Esophagus muscularis mucosa (tissue), 4 donors: ENCODE data around the gene CLCNKB. TPM values are rescaled to one million over a fixed set of nuclear protein-coding genes. Genes with fewer than 3 reads are reported as not detected.

Experiments
- DNase-seq: peaks from one replicate; pipeline ENCODE4 v3.0.0-alpha.2; 2017; ENCODE audit errors: extremely low spot score
- H3K27ac ChIP-seq, 4 donors: fragments of 200-600 bp; sonication (generic); replicated peaks in 1 of 4; 1 replicate in 3 of 4; 2 replicates in 1 of 4; pipeline ENCODE4 v1.5.1; 2016 to 2019; ENCODE audit warnings: mild to moderate bottlenecking in 1 of 4
- H3K27me3 ChIP-seq, 4 donors: fragments of 200-600 bp; sonication (generic); one replicate each; pipeline versions ENCODE4 v1.5.1 to v1.6.0; 2016 to 2019
- H3K36me3 ChIP-seq, 4 donors: fragments of 200-600 bp; sonication (generic); one replicate each; pipeline ENCODE4 v1.5.1; 2016 to 2019
- H3K4me1 ChIP-seq, 4 donors: fragments of 200-600 bp; sonication (generic); one replicate each; pipeline ENCODE4 v1.5.1; 2016 to 2019
- H3K4me3 ChIP-seq, 4 donors: fragments of 200-600 bp; sonication (generic); 1 replicate in 2 of 4; 2 replicates in 2 of 4; pipeline ENCODE4 v1.5.1; 2016 to 2019; ENCODE audit warnings: mild to moderate bottlenecking in 4 of 4, moderate library complexity in 1 of 4
- H3K9me3 ChIP-seq, 4 donors: fragments of 200-600 bp; sonication (generic); 1 replicate in 3 of 4; 2 replicates in 1 of 4; pipeline ENCODE4 v1.5.1; 2016 to 2019
- CTCF ChIP-seq, 3 experiments: fragments of 200-600 bp in 2 of 3; fragments of 450-650 bp in 1 of 3; sonication (generic) in 2 of 3; IDR thresholded peaks; one replicate each; pipeline ENCODE4 v1.5.1; 2017 to 2019; ENCODE audit warnings: antibody characterized with exemption in 3 of 3, mild to moderate bottlenecking in 2 of 3, moderate library complexity in 1 of 3
- EP300 ChIP-seq: sonication (generic); formaldehyde crosslinking; IDR thresholded peaks from one replicate; pipeline ENCODE4 v1.6.1; 2017; ENCODE audit warnings: antibody characterized with exemption
- POLR2A ChIP-seq: fragments of 450-650 bp; IDR thresholded peaks from one replicate; pipeline ENCODE4 v1.6.1; 2017; ENCODE audit warnings: antibody characterized with exemption, moderate library complexity, mild to moderate bottlenecking, low read depth
- POLR2AphosphoS5 ChIP-seq, 2 donors: sonication (generic); formaldehyde crosslinking; IDR thresholded peaks; one replicate each; pipeline ENCODE4 v1.6.1; 2017; ENCODE audit warnings: antibody characterized with exemption in 2 of 2
- WGBS: methylation state at CpG from one replicate; pipeline ENCODE4 v1.1.5; 2018; 5-methylcytosine and 5-hydroxymethylcytosine counted together
- intact Hi-C: fragments of 100-400 bp; cut with DNase I; formaldehyde crosslinking; loops from one replicate; pipeline ENCODE4 v1.15.1; 2023
- total RNA-seq, 4 donors: library from RNA; depleted of rRNA; stranded (reverse); fragments of >200 nt; gene quantifications; one replicate each; pipeline versions ENCODE4 v1.1.0 to v1.2.1, GENCODE V29; 2016

CLCNKB gene
- total RNA-seq, 4 donors from 2014 or later = 0.34 TPM; not detected in 3

- H3K36me3 ChIP-seq = no peaks in the 10 kb centered on the region
- peaks cover 9 to 20% (median 17%) of the 10 kb centered on the region in 4 donors for H3K4me1 ChIP-seq
- DNase-seq = no peak
- intact Hi-C loops = no loop called here
- WGBS = 61% methylated on average over 13 of the region's 13 CpGs
- no peaks in the 10 kb centered on the region for H3K9me3 ChIP-seq
- H3K27me3 ChIP-seq = no peaks in the 10 kb centered on the region
- TF ChIP-seq POLR2AphosphoS5 (IDR thresholded peaks at IDR 0.05) = no peak
- no peak for TF ChIP-seq POLR2A
- TF ChIP-seq CTCF (IDR thresholded peaks at IDR 0.05) = no peak
- TF ChIP-seq EP300 = no peak
- no peak overlapping the region for H3K4me3 ChIP-seq
- no peak overlapping the region for H3K27ac ChIP-seq
Observed at GRCh38 chr1:16064536-16065268, 21.1 kb downstream of the CLCNKB start.

- intact Hi-C loops = no loop called here
- H3K4me1 ChIP-seq = peaks cover 9 to 20% (median 17%) of the 10 kb centered on the region in 4 donors
- H3K27me3 ChIP-seq = no peaks in the 10 kb centered on the region
- no peak for DNase-seq
- no peak overlapping the region for H3K4me3 ChIP-seq
- WGBS = 86% methylated on average over 8 of the region's 8 CpGs
- no peaks in the 10 kb centered on the region for H3K9me3 ChIP-seq
- TF ChIP-seq CTCF (IDR thresholded peaks at IDR 0.05) = no peak
- no peak for TF ChIP-seq POLR2A
- no peak for TF ChIP-seq EP300
- TF ChIP-seq POLR2AphosphoS5 (IDR thresholded peaks at IDR 0.05) = no peak
- H3K36me3 ChIP-seq = no peaks in the 10 kb centered on the region
- H3K27ac ChIP-seq = no peak overlapping the region
Observed at GRCh38 chr1:16065269-16065576, 21.6 kb downstream of the CLCNKB start.

GRCh38 chr1:16066245-16066644 lies 22.7 kb downstream of the CLCNKB start:
- H3K36me3 ChIP-seq = no peaks in the 10 kb centered on the region
- intact Hi-C loops = no loop called here
- no peak overlapping the region for H3K4me3 ChIP-seq
- TF ChIP-seq POLR2AphosphoS5 (IDR thresholded peaks at IDR 0.05) (no peak), CTCF (IDR thresholded peaks at IDR 0.05) (no peak), EP300 (no peak), POLR2A (no peak)
- 86% methylated on average over 4 of the region's 4 CpGs for WGBS
- H3K27ac ChIP-seq = no peak overlapping the region
- no peaks in the 10 kb centered on the region for H3K27me3 ChIP-seq
- H3K9me3 ChIP-seq = no peaks in the 10 kb centered on the region
- no peak for DNase-seq
- peaks cover 9 to 20% (median 17%) of the 10 kb centered on the region in 4 donors for H3K4me1 ChIP-seq

- DNase-seq = no peak
- Histone ChIP-seq H3K4me1 (peaks cover 9 to 20% (median 17%) of the 10 kb centered on the region in 4 donors), H3K27ac (no peak overlapping the region), H3K27me3 (no peaks in the 10 kb centered on the region), H3K36me3 (no peaks in the 10 kb centered on the region), H3K9me3 (no peaks in the 10 kb centered on the region), H3K4me3 (no peak overlapping the region)
- WGBS = 100% methylated on average over 2 of the region's 6 CpGs
- intact Hi-C loops = no loop called here
- TF ChIP-seq CTCF (IDR thresholded peaks at IDR 0.05) (no peak), EP300 (no peak), POLR2AphosphoS5 (IDR thresholded peaks at IDR 0.05) (no peak), POLR2A (no peak)
Observed at GRCh38 chr1:16067127-16067768, 23.7 kb downstream of the CLCNKB start.
